CD4-positive, alpha-beta memory T cell (primary cell): ENCODE measurements around the gene DYNC1LI1. TPM values are rescaled to one million over a fixed set of nuclear protein-coding genes. Genes with fewer than 3 reads are reported as not detected.

ENCODE experiments used
- CTCF ChIA-PET: fragments of 350-600 bp; sonication (Branson Sonifier 250); formaldehyde crosslinking; loops from one replicate; lab custom pipeline; 2021; ENCODE audit warnings: inconsistent platforms; ENCODE audit not compliant: partially characterized antibody; lab: Charles Lee
- POLR2A ChIA-PET: fragments of 350-600 bp; sonication (Branson Sonifier 250); formaldehyde crosslinking; loops from one replicate; lab custom pipeline; 2021; ENCODE audit not compliant: partially characterized antibody; lab: Charles Lee
- DNase-seq, 5 donors: peaks; one replicate each; pipeline versions ENCODE4 v3.0.0 to v3.0.0-alpha.2; 2020 to 2022; ENCODE audit warnings: mixed read lengths in 1 of 5
- H3K27ac ChIP-seq: one replicate; pipeline ENCODE4 v1.7.0; 2013; ENCODE audit warnings: low read depth, low read length
- H3K27me3 ChIP-seq: 2 replicates; pipeline ENCODE4 v1.7.0; 2013; ENCODE audit warnings: mild to moderate bottlenecking, low read length, moderate library complexity; ENCODE audit not compliant: insufficient read depth
- H3K36me3 ChIP-seq: 2 replicates; pipeline ENCODE4 v1.7.0; 2013; ENCODE audit warnings: mild to moderate bottlenecking, low read length, moderate library complexity; ENCODE audit not compliant: insufficient read depth
- H3K4me1 ChIP-seq: 2 replicates; pipeline ENCODE4 v1.7.0; 2013; ENCODE audit warnings: mild to moderate bottlenecking, low read length, moderate library complexity; ENCODE audit not compliant: insufficient read depth
- H3K4me3 ChIP-seq, 2 donors: one replicate each; pipeline ENCODE4 v1.7.0; 2013; ENCODE audit warnings: low read length in 2 of 2, mild to moderate bottlenecking in 1 of 2
- H3K9me3 ChIP-seq, 2 donors: one replicate each; pipeline ENCODE4 v1.7.0; 2013; ENCODE audit warnings: low read length in 2 of 2, control low read depth in 1 of 2; ENCODE audit not compliant: control insufficient read depth in 1 of 2
- H3K27ac Mint-ChIP-seq, 7 donors: one replicate each; pipeline ENCODE4 v1.8.0; 2020 to 2021; ENCODE audit warnings: mixed read lengths in 7 of 7, mild to moderate bottlenecking in 6 of 7, inconsistent platforms in 3 of 7, moderate library complexity in 3 of 7
- H3K27me3 Mint-ChIP-seq, 2 donors: one replicate each; pipeline ENCODE4 v1.8.0; 2020 to 2021; ENCODE audit warnings: mixed read lengths in 2 of 2
- H3K36me3 Mint-ChIP-seq, 2 donors: one replicate each; pipeline ENCODE4 v1.8.0; 2020 to 2021; ENCODE audit warnings: mixed read lengths in 2 of 2, inconsistent platforms in 1 of 2, mild to moderate bottlenecking in 1 of 2
- H3K4me1 Mint-ChIP-seq, 4 donors: one replicate each; pipeline ENCODE4 v1.8.0; 2020 to 2021; ENCODE audit warnings: mixed read lengths in 4 of 4, mild to moderate bottlenecking in 1 of 4
- H3K4me3 Mint-ChIP-seq, 8 donors: one replicate each; pipeline ENCODE4 v1.8.0; 2020 to 2021; ENCODE audit warnings: mixed read lengths in 8 of 8, mild to moderate bottlenecking in 7 of 8, moderate library complexity in 6 of 8, inconsistent platforms in 3 of 8
- H3K9me3 Mint-ChIP-seq, 8 donors: one replicate each; pipeline ENCODE4 v1.8.0; 2020 to 2021; ENCODE audit warnings: mixed read lengths in 8 of 8, mild to moderate bottlenecking in 5 of 8, inconsistent platforms in 3 of 8, moderate library complexity in 1 of 8
- intact Hi-C: fragments of 100-400 bp; cut with micrococcal nuclease; formaldehyde crosslinking; loops from one replicate; pipeline ENCODE4 v1.15.1; 2023
- polyA plus RNA-seq, 2 donors: library from polyadenylated mRNA; unstranded; fragments of 300-500 nt; fragmentation: Illumina TruSeq; gene quantifications; one replicate each; pipeline ENCODE4 v1.2.3, GENCODE V29; 2021
- total RNA-seq, 2 experiments: library from RNA; stranded (reverse); gene quantifications; one replicate each; pipeline ENCODE4 v1.2.3, GENCODE V29; 2021

Gene DYNC1LI1
- total and polyA plus RNA-seq, 4 experiments from 2014 or later = 25.1 to 30.1 (median 28.7) TPM

DNA sequence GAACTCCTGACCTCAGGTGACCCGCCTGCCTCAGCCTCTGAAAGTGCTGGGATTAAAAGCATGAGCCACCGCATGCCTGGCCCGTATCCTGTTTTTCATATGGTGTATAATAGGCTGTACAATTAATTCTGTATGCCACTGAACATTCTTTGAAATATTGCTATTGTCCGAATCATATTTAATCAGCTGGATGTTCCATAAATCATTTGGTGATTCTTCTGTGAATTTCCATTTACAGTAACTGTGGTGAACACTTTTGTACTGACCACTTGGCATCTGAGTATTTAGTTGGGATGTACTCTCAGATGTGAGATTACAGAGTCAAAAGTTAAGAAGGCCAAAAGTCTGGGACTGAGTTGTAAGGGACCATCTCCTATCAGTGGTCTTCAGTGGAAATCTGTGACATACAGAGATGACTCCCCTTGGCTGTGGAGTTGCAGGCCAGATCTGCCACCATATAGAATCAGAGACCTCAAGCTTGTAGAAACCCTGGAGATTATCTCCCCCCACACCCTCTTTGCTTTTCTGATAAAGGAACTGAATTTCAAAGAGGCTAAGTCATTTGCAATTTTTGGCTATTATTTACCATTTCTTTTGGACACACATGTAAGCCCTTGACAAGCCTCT, 25.7 kb upstream of the DYNC1LI1 start:
- intact Hi-C loops = no loop called here
- no peak for DNase-seq
- Histone ChIP-seq H3K36me3 (no peaks in the 10 kb centered on the region), H3K4me3 (no peak overlapping the region), H3K27ac (no peak overlapping the region), H3K9me3 (no peaks in the 10 kb centered on the region), H3K27me3 (no peaks in the 10 kb centered on the region), H3K4me1 (no peaks in the 10 kb centered on the region)
- H3K9me3 Mint-ChIP-seq = no peaks in the 10 kb centered on the region
- H3K27ac Mint-ChIP-seq = no peak overlapping the region
- H3K4me1 Mint-ChIP-seq = no peaks in the 10 kb centered on the region
- ChIA-PET CTCF (no interaction called here), POLR2A (no interaction called here)
- H3K27me3 Mint-ChIP-seq = peaks cover 8 to 21% of the 10 kb centered on the region in 2 donors
- H3K36me3 Mint-ChIP-seq = no peaks in the 10 kb centered on the region
- H3K4me3 Mint-ChIP-seq = no peak overlapping the region

DNA sequence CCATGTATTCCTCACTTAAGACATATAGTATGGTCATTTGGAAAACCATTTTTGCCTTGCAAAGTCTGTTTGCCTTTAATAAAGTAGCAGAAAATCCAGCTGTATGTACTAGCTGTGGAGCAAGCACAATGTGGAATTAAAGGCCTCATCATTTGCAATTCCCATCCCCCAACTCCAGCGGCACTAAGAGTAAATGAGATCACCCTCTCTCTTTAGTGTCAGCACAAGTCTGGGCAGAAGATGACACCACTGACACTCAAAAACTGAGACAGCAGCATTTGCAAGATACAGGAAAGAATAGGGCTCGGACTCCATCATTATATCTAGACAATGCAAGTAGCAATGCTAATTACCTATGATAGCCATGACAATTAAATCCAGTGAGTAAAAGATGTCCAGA, 24.7 kb upstream of the DYNC1LI1 start:
- Histone ChIP-seq H3K4me1 (no peaks in the 10 kb centered on the region), H3K9me3 (no peaks in the 10 kb centered on the region), H3K36me3 (no peaks in the 10 kb centered on the region), H3K27ac (no peak overlapping the region), H3K4me3 (no peak overlapping the region), H3K27me3 (no peaks in the 10 kb centered on the region)
- H3K36me3 Mint-ChIP-seq = no peaks in the 10 kb centered on the region
- no peaks in the 10 kb centered on the region for H3K9me3 Mint-ChIP-seq
- no peaks in the 10 kb centered on the region for H3K4me1 Mint-ChIP-seq
- no peak for DNase-seq
- ChIA-PET CTCF (no interaction called here), POLR2A (no interaction called here)
- H3K27ac Mint-ChIP-seq = no peak overlapping the region
- intact Hi-C loops = no loop called here
- peaks cover 8 to 23% of the 10 kb centered on the region in 2 donors for H3K27me3 Mint-ChIP-seq
- H3K4me3 Mint-ChIP-seq = no peak overlapping the region

DNA sequence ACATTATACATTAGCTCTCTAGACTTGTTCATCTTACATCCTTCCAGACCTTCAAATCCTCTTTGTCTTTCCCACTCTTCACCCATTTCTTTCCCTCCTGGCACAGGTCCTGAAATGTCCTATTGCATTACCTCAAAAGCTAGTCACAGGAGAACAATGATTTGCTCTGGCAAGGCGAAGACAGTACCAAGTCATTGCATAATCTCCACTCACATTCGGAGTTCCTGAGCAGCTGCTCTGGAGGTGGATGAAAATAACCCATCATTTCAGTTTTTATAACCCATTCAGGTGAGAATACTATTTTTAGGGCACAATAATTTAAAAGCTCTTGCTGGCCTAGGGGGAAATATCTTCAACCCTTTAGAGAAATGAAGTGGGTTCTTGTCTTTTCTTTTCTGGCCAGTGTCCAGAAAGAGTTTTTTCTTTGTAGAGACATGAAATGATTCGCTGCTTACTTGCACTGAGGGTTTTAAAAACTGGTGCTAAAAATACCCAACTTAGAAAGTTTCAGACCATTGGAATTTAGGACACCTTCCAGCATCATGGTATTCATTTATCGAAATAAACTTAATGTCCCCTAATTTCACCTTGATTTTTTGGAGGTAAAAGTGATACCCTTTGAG, 23.4 kb upstream of the DYNC1LI1 start:
- H3K27ac ChIP-seq = no peak overlapping the region
- Mint-ChIP-seq H3K4me3 (no peak overlapping the region), H3K9me3 (no peaks in the 10 kb centered on the region), H3K4me1 (no peaks in the 10 kb centered on the region), H3K27ac (no peak overlapping the region), H3K36me3 (no peaks in the 10 kb centered on the region), H3K27me3 (peaks cover 8 to 18% of the 10 kb centered on the region in 2 donors)
- H3K36me3 ChIP-seq = no peaks in the 10 kb centered on the region
- CTCF ChIA-PET = no interaction called here
- no peaks in the 10 kb centered on the region for H3K4me1 ChIP-seq
- H3K27me3 ChIP-seq = no peaks in the 10 kb centered on the region
- no peaks in the 10 kb centered on the region for H3K9me3 ChIP-seq
- intact Hi-C loops = no loop called here
- no peak for DNase-seq
- no peak overlapping the region for H3K4me3 ChIP-seq
- POLR2A ChIA-PET = no interaction called here

DNA sequence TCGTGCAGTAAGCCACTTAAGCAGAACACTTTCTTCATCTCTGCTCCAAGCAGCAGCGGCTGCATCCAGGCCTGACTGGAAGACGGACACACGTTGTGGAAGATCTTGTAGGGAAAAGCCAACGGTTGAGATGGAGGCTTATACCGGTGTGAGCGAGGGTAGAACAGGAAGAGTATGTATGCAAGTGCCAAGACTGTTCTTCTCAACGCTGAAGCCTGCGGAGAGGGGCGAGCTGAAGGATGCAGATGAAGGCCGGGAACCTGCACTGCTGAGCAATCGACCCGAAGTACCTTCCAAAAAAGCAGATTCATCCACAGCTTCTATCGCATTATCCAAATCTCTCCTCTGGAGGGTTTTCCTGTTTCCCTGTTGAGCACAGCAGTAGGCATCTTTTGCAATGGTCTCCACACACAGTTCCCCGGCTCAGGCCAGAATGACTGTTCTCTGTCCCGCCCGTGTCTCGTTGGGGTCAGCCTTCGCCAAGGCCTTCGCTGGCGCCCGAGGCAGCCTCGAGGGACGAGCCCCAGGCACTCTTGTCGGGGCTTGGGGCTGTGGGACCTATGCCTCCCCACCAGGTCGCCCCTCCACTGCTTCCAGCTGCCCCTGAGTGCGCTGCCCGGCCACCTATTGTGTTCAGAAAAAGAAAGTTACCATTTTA, 22.2 kb upstream of the DYNC1LI1 start:
- ChIA-PET POLR2A (interaction anchor here (0.6 kb wide), 1 partner anchor 909 kb away, joined by 3 read pairs; no protein-coding TSS in a partner anchor), CTCF (no interaction called here)
- no peak overlapping the region for H3K4me3 ChIP-seq
- Mint-ChIP-seq H3K36me3 (no peaks in the 10 kb centered on the region), H3K4me3 (no peak overlapping the region), H3K27me3 (peaks cover 8 to 13% of the 10 kb centered on the region in 2 donors), H3K27ac (no peak overlapping the region), H3K4me1 (no peaks in the 10 kb centered on the region), H3K9me3 (no peaks in the 10 kb centered on the region)
- H3K9me3 ChIP-seq = no peaks in the 10 kb centered on the region
- H3K4me1 ChIP-seq = no peaks in the 10 kb centered on the region
- H3K27ac ChIP-seq = no peak overlapping the region
- intact Hi-C loops = no loop called here
- no peaks in the 10 kb centered on the region for H3K36me3 ChIP-seq
- DNase-seq = no peak
- no peaks in the 10 kb centered on the region for H3K27me3 ChIP-seq

DNA sequence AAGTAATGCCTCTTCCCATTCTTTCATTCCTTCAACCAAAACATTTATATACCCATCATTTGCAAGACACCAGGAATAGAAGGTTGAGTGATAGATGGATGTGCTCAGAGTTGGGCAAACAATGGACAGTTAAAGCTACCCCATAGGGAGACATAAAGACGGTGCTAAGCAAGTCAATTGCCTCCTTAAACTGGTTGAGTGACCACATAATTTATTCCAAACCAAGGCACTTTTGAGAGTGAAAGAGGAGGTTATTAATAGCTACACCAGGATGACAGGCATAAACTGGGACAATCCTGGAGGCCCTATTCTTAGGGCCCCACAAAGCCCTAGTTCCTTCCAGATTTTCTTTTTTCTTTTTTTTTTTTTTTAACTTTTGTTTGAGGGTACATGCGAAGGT, 21.4 kb upstream of the DYNC1LI1 start:
- Mint-ChIP-seq H3K27ac (no peak overlapping the region), H3K36me3 (no peaks in the 10 kb centered on the region), H3K27me3 (peaks cover 5 to 11% of the 10 kb centered on the region in 2 donors), H3K4me1 (no peaks in the 10 kb centered on the region), H3K9me3 (no peaks in the 10 kb centered on the region), H3K4me3 (no peak overlapping the region)
- Histone ChIP-seq H3K36me3 (no peaks in the 10 kb centered on the region), H3K4me1 (no peaks in the 10 kb centered on the region), H3K9me3 (no peaks in the 10 kb centered on the region), H3K27me3 (no peaks in the 10 kb centered on the region), H3K27ac (no peak overlapping the region), H3K4me3 (no peak overlapping the region)
- intact Hi-C loops = no loop called here
- CTCF ChIA-PET = no interaction called here
- DNase-seq = no peak
- POLR2A ChIA-PET = no interaction called here

DNA sequence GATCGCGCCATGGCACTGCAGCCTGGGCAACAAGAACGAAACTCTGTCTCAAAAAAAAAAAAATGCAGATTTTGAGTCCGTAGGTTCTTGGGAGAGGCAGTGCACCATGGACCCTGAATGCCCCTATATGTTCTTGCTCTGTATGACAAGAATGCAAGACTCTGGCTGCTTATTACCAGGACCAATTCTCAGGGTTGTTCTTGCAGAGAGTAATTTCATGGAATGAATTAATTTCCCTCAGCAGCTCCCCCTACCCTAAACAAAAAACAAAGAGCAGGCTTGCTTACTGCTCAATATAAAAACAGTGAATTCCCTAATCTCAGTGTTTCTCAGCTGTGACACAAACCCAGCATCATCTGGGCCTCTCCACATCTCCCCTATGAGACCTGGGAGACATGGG, 20.5 kb upstream of the DYNC1LI1 start:
- no peaks in the 10 kb centered on the region for H3K4me1 ChIP-seq
- no peak for DNase-seq
- no peak overlapping the region for H3K27ac Mint-ChIP-seq
- H3K4me3 ChIP-seq = no peak overlapping the region
- no peaks in the 10 kb centered on the region for H3K9me3 ChIP-seq
- no peak overlapping the region for H3K27ac ChIP-seq
- intact Hi-C loops = no loop called here
- no peaks in the 10 kb centered on the region for H3K4me1 Mint-ChIP-seq
- H3K4me3 Mint-ChIP-seq = no peak overlapping the region
- no peaks in the 10 kb centered on the region for H3K36me3 ChIP-seq
- no peaks in the 10 kb centered on the region for H3K36me3 Mint-ChIP-seq
- CTCF ChIA-PET = no interaction called here
- no peaks in the 10 kb centered on the region for H3K9me3 Mint-ChIP-seq
- H3K27me3 ChIP-seq = no peaks in the 10 kb centered on the region
- POLR2A ChIA-PET = no interaction called here
- peaks cover 0 to 9% of the 10 kb centered on the region in 2 donors for H3K27me3 Mint-ChIP-seq

DNA sequence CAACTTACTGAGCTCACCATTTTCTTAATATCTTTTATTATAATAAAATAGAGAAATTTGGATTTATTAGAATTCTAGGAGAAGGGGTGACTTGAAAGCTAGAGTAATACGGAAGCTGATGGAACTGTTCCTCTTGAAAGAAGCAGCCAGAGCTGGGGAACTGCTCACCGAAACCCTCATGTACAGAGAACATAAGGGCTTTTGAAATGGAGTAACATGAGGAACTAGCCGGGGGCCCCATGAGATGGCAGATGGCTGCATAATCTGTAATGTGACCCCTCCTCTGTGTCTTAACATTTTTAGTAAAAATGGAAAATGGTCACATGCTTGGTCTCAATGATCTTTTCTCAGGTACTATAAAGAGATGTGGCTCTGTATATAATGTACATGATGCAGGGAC, 15.7 kb upstream of the DYNC1LI1 start:
- H3K27ac ChIP-seq = no peak overlapping the region
- no peaks in the 10 kb centered on the region for H3K4me1 ChIP-seq
- ChIA-PET POLR2A (no interaction called here), CTCF (interaction anchor here (1.2 kb wide), 1 partner anchor 16 kb away, joined by 4 read pairs; no protein-coding TSS in a partner anchor)
- H3K9me3 Mint-ChIP-seq = no peaks in the 10 kb centered on the region
- H3K27me3 ChIP-seq = no peaks in the 10 kb centered on the region
- intact Hi-C loops = loop anchor here (5.0 kb wide), 1 partner anchor 74 kb away; no protein-coding TSS in a partner anchor
- no peak overlapping the region for H3K4me3 Mint-ChIP-seq
- H3K36me3 ChIP-seq = no peaks in the 10 kb centered on the region
- no peaks in the 10 kb centered on the region for H3K9me3 ChIP-seq
- H3K36me3 Mint-ChIP-seq = no peaks in the 10 kb centered on the region
- no peak overlapping the region for H3K27ac Mint-ChIP-seq
- no peak for DNase-seq
- peaks cover 3 to 5% of the 10 kb centered on the region in 2 donors for H3K27me3 Mint-ChIP-seq
- H3K4me1 Mint-ChIP-seq = no peaks in the 10 kb centered on the region
- H3K4me3 ChIP-seq = no peak overlapping the region
